Measurements from ENCODE around the gene TRIM2.

- TF ChIP-seq CTCF (IDR thresholded peaks at IDR 0.05; ENCODE audit: low read depth, low read length, poor library complexity, severe bottlenecking), result no peak
- no peak for TF ChIP-seq EZH2phosphoT487 (IDR thresholded peaks at IDR 0.05; ENCODE audit: borderline replicate concordance, low read length)
These were observed 52.9 kb downstream of the TRIM2 start for GRCh38 chr4:153257151-153257620.

All from DOHH2 (cell line).